Smooth muscle cell (in vitro differentiated cells): ENCODE data around the gene TMEM117. TPM values are rescaled to one million over a fixed set of nuclear protein-coding genes. Genes with fewer than 3 reads are reported as not detected.

Source experiments
- DNase-seq: peaks from one replicate; lab custom pipeline; 2025; ENCODE audit not compliant: unreplicated experiment; lab: John Stamatoyannopoulos, UW
- H2AFZ ChIP-seq: fragments of 200-600 bp; sonication (generic); 2 replicates; pipeline ENCODE4 v1.6.0; 2016; ENCODE audit warnings: antibody characterized with exemption, low read depth, mild to moderate bottlenecking
- H3F3A ChIP-seq: fragments of 200-600 bp; sonication (generic); 2 replicates; pipeline ENCODE4 v1.6.0; 2017; ENCODE audit warnings: antibody characterized with exemption, low read depth
- H3K27ac ChIP-seq: fragments of 200-600 bp; sonication (generic); 2 replicates; pipeline ENCODE4 v1.5.1; 2016; ENCODE audit warnings: low read depth, mild to moderate bottlenecking
- H3K27me3 ChIP-seq: fragments of 200-600 bp; sonication (generic); 2 replicates; pipeline ENCODE4 v1.6.1; 2016; ENCODE audit warnings: low read depth, mild to moderate bottlenecking
- H3K36me3 ChIP-seq: fragments of 200-600 bp; sonication (generic); 2 replicates; pipeline ENCODE4 v1.5.1; 2016; ENCODE audit warnings: low read depth
- H3K4me1 ChIP-seq: fragments of 200-600 bp; sonication (generic); 2 replicates; pipeline ENCODE4 v1.5.1; 2016; ENCODE audit warnings: low read depth
- H3K4me2 ChIP-seq: fragments of 200-600 bp; sonication (generic); 2 replicates; pipeline ENCODE4 v1.6.0; 2016; ENCODE audit warnings: mild to moderate bottlenecking
- H3K4me3 ChIP-seq: fragments of 200-600 bp; sonication (generic); 2 replicates; pipeline ENCODE4 v1.5.1; 2016; ENCODE audit warnings: mild to moderate bottlenecking
- H3K79me2 ChIP-seq: fragments of 200-600 bp; sonication (generic); 2 replicates; pipeline ENCODE4 v1.6.0; 2016; ENCODE audit warnings: low read depth, mild to moderate bottlenecking
- H3K9ac ChIP-seq: fragments of 200-600 bp; sonication (generic); 2 replicates; pipeline ENCODE4 v1.6.0; 2016; ENCODE audit warnings: low read depth
- H3K9me3 ChIP-seq: fragments of 200-600 bp; sonication (generic); replicated peaks from 2 replicates; pipeline ENCODE4 v1.5.1; 2016; ENCODE audit warnings: low read depth
- H4K20me1 ChIP-seq: fragments of 200-600 bp; sonication (generic); 2 replicates; pipeline ENCODE4 v1.6.0; 2016; ENCODE audit warnings: low read depth
- CTCF ChIP-seq: fragments of 200-600 bp; sonication (generic); IDR thresholded peaks from 2 replicates; pipeline ENCODE4 v1.5.1; 2017; ENCODE audit warnings: borderline replicate concordance, mild to moderate bottlenecking, antibody characterized with exemption; ENCODE audit not compliant: insufficient read depth, poor library complexity, severe bottlenecking
- WGBS: methylation state at CpG from one replicate; pipeline ENCODE4 v1.1.7; 2016; ENCODE audit warnings: low lambda C conversion rate; 5-methylcytosine and 5-hydroxymethylcytosine counted together
- polyA plus RNA-seq: library from polyadenylated mRNA; unstranded; fragments of >200 nt; fragmentation: Nextera tagmentation; extraction: Ambion mirVana; gene quantifications from 2 replicates; pipeline ENCODE4 v1.2.1, GENCODE V29; 2016
- total RNA-seq: library from RNA; depleted of rRNA; stranded (reverse); fragments of >200 nt; gene quantifications from 2 replicates; pipeline ENCODE4 v1.2.3, GENCODE V29; 2014

The TMEM117 gene
- total and polyA plus RNA-seq, 2 experiments from 2014 or later, result 13.0 to 38.9 TPM

- WGBS, result 92% methylated on average over 3 of the region's 3 CpGs
- Histone ChIP-seq H3K36me3 (no peaks in the 10 kb centered on the region), H3K4me3 (no peak overlapping the region), H3K9me3 (no peaks in the 10 kb centered on the region), H3K27ac (no peak overlapping the region), H3K9ac (no peak overlapping the region), H3K79me2 (no peaks in the 10 kb centered on the region), H3F3A (no peaks in the 10 kb centered on the region), H2AFZ (no peak overlapping the region), H3K4me1 (no peaks in the 10 kb centered on the region), H3K27me3 (no peaks in the 10 kb centered on the region), H3K4me2 (no peak overlapping the region), H4K20me1 (no peaks in the 10 kb centered on the region)
- no peak for DNase-seq
- TF ChIP-seq CTCF, result no peak
These were observed 211.0 kb downstream of the TMEM117 start for GRCh38 chr12:44046732-44047417.

GRCh38 chr12:44052554-44052953, 216.7 kb downstream of the TMEM117 start:
- H3K36me3 ChIP-seq, result no peaks in the 10 kb centered on the region
- WGBS, result 84% methylated on average over 4 of the region's 4 CpGs
- no peak overlapping the region for H3K9ac ChIP-seq
- H3F3A ChIP-seq, result no peaks in the 10 kb centered on the region
- no peak for TF ChIP-seq CTCF
- H3K27ac ChIP-seq, result no peak overlapping the region
- H2AFZ ChIP-seq, result no peak overlapping the region
- no peak overlapping the region for H3K4me2 ChIP-seq
- no peaks in the 10 kb centered on the region for H3K4me1 ChIP-seq
- H4K20me1 ChIP-seq, result no peaks in the 10 kb centered on the region
- H3K9me3 ChIP-seq, result no peaks in the 10 kb centered on the region
- H3K4me3 ChIP-seq, result no peak overlapping the region
- no peaks in the 10 kb centered on the region for H3K27me3 ChIP-seq
- no peaks in the 10 kb centered on the region for H3K79me2 ChIP-seq
- no peak for DNase-seq

GRCh38 chr12:44053549-44054127, 217.8 kb downstream of the TMEM117 start:
- no peak overlapping the region for H3K4me3 ChIP-seq
- WGBS, result 90% methylated on average over 3 of the region's 3 CpGs
- no peaks in the 10 kb centered on the region for H3K36me3 ChIP-seq
- H3K27ac ChIP-seq, result no peak overlapping the region
- no peaks in the 10 kb centered on the region for H3K27me3 ChIP-seq
- no peaks in the 10 kb centered on the region for H3K9me3 ChIP-seq
- H4K20me1 ChIP-seq, result no peaks in the 10 kb centered on the region
- no peaks in the 10 kb centered on the region for H3K79me2 ChIP-seq
- no peak for DNase-seq
- TF ChIP-seq CTCF, result no peak
- H3K9ac ChIP-seq, result no peak overlapping the region
- no peak overlapping the region for H3K4me2 ChIP-seq
- H3K4me1 ChIP-seq, result no peaks in the 10 kb centered on the region
- H2AFZ ChIP-seq, result no peak overlapping the region
- H3F3A ChIP-seq, result no peaks in the 10 kb centered on the region

- no peak for TF ChIP-seq CTCF
- DNase-seq, result no peak
- Histone ChIP-seq H3K4me1 (no peaks in the 10 kb centered on the region), H3F3A (no peaks in the 10 kb centered on the region), H4K20me1 (no peaks in the 10 kb centered on the region), H3K36me3 (no peaks in the 10 kb centered on the region), H3K9ac (no peak overlapping the region), H3K4me3 (no peak overlapping the region), H3K27ac (no peak overlapping the region), H3K27me3 (no peaks in the 10 kb centered on the region), H2AFZ (no peak overlapping the region), H3K9me3 (no peaks in the 10 kb centered on the region), H3K4me2 (no peak overlapping the region), H3K79me2 (no peaks in the 10 kb centered on the region)
- 86% methylated on average over 3 of the region's 3 CpGs for WGBS
These were observed 218.4 kb downstream of the TMEM117 start for GRCh38 chr12:44054281-44054680.
